GM21825 (cell line): ENCODE data around the gene TYMP.
"Not testable (repeated sequence)": the region's sequence is repeated elsewhere in the genome, so short reads cannot be mapped to it uniquely, and the experiment has no call there.

Source experiments
- ATAC-seq: cut with Tn5 transposase; IDR thresholded peaks from one replicate; pipeline ENCODE4 v1.9.1; 2021; ENCODE audit warnings: mild to moderate bottlenecking, moderate library complexity; ENCODE audit not compliant: unreplicated experiment

TYMP gene

GRCh38 chr22:50542416-50542927, 12.7 kb upstream of the TYMP start:
- no peak for ATAC-seq

GRCh38 chr22:50541667-50542026, 11.8 kb upstream of the TYMP start:
- ATAC-seq: not testable (repeated sequence)

GRCh38 chr22:50540381-50540780, 10.6 kb upstream of the TYMP start:
- ATAC-seq: no peak

GRCh38 chr22:50537765-50538164, 8.0 kb upstream of the TYMP start:
- ATAC-seq: no peak

GRCh38 chr22:50536226-50536625, 6.4 kb upstream of the TYMP start:
- no peak for ATAC-seq

GRCh38 chr22:50535113-50535512, 5.3 kb upstream of the TYMP start:
- no peak for ATAC-seq

GRCh38 chr22:50533856-50534711, 4.3 kb upstream of the TYMP start:
- not testable (repeated sequence) for ATAC-seq

GRCh38 chr22:50532824-50533796, 3.3 kb upstream of the TYMP start:
- no peak for ATAC-seq

GRCh38 chr22:50531962-50532674, 2.3 kb upstream of the TYMP start:
- no peak for ATAC-seq

- ATAC-seq: no peak
Observed at GRCh38 chr22:50531546-50531961, 1.7 kb upstream of the TYMP start.

- peak; percentile 18 for ATAC-seq
Observed at GRCh38 chr22:50530877-50531545, 1.2 kb upstream of the TYMP start.

GRCh38 chr22:50530580-50530876, 716 bp upstream of the TYMP start:
- no peak for ATAC-seq

- ATAC-seq: no peak
Observed at GRCh38 chr22:50529416-50529896, 356 bp downstream of the TYMP start.

- no peak for ATAC-seq
Observed at GRCh38 chr22:50528682-50529415, 963 bp downstream of the TYMP start.

GRCh38 chr22:50527921-50528681, 1.7 kb downstream of the TYMP start:
- ATAC-seq: no peak

GRCh38 chr22:50526834-50527801, 2.7 kb downstream of the TYMP start:
- ATAC-seq: no peak

- peak; percentile 27 for ATAC-seq
Observed at GRCh38 chr22:50526108-50526833, 3.5 kb downstream of the TYMP start.
